Tibial nerve (tissue), 4 donors: Measurements from ENCODE around the gene STXBP2. TPM values are rescaled to one million over a fixed set of nuclear protein-coding genes. Genes with fewer than 3 reads are reported as not detected.
"Not testable (repeated sequence)": the region's sequence is repeated elsewhere in the genome, so short reads cannot be mapped to it uniquely, and the experiment has no call there.

Source experiments
- DNase-seq, 2 donors: peaks; one replicate each; pipeline ENCODE4 v3.0.0-alpha.2; 2019; ENCODE audit warnings: low spot score in 2 of 2
- H3K27ac ChIP-seq, 4 donors: fragments of 200-600 bp; sonication (generic) in 3 of 4; one replicate each; pipeline ENCODE4 v1.5.1; 2017 to 2019; ENCODE audit warnings: mild to moderate bottlenecking in 1 of 4
- H3K27me3 ChIP-seq, 2 donors: fragments of 200-600 bp; sonication (generic) in 1 of 2; one replicate each; pipeline versions ENCODE4 v1.5.1 to v1.6.0; 2017 to 2019
- H3K36me3 ChIP-seq, 3 donors: fragments of 200-600 bp; sonication (generic); one replicate each; pipeline ENCODE4 v1.5.1; 2018 to 2019
- H3K4me1 ChIP-seq, 4 donors: fragments of 200-600 bp; sonication (generic) in 3 of 4; one replicate each; pipeline ENCODE4 v1.5.1; 2017 to 2019
- H3K4me3 ChIP-seq, 4 donors: fragments of 200-600 bp; sonication (generic) in 3 of 4; one replicate each; pipeline ENCODE4 v1.5.1; 2017 to 2019; ENCODE audit warnings: mild to moderate bottlenecking in 1 of 4, moderate library complexity in 1 of 4
- H3K9me3 ChIP-seq, 4 donors: fragments of 200-600 bp; sonication (generic) in 3 of 4; one replicate each; pipeline ENCODE4 v1.5.1; 2017 to 2019
- EP300 ChIP-seq, 2 donors: sonication (generic); formaldehyde crosslinking; IDR thresholded peaks; one replicate each; pipeline ENCODE4 v1.6.1; 2017; ENCODE audit warnings: antibody characterized with exemption in 2 of 2, mild to moderate bottlenecking in 1 of 2
- POLR2A ChIP-seq, 2 donors: fragments of 450-650 bp; IDR thresholded peaks; one replicate each; pipeline ENCODE4 v1.6.1; 2017; ENCODE audit warnings: antibody characterized with exemption in 2 of 2, mild to moderate bottlenecking in 2 of 2, moderate library complexity in 2 of 2
- WGBS, 2 donors: methylation state at CpG; one replicate each; pipeline ENCODE4 v1.1.5; 2018; 5-methylcytosine and 5-hydroxymethylcytosine counted together
- total RNA-seq, 4 donors: library from RNA; depleted of rRNA; stranded (reverse); fragments of >200 nt; gene quantifications; one replicate each; pipeline ENCODE4 v1.1.0, GENCODE V29; 2016
- TF ChIP-seq, protein P1 (sequence below), 5 experiments: fragments of 200-600 bp in 3 of 5; fragments of 450-650 bp in 2 of 5; sonication (generic) in 3 of 5; IDR thresholded peaks; one replicate each; pipeline ENCODE4 v1.5.1; 2016 to 2019; ENCODE audit warnings: antibody characterized with exemption in 5 of 5, mild to moderate bottlenecking in 3 of 5, moderate library complexity in 2 of 5

STXBP2 gene
- total RNA-seq, 4 donors from 2014 or later: 8.7 to 24.0 (median 13.0) TPM

DNA sequence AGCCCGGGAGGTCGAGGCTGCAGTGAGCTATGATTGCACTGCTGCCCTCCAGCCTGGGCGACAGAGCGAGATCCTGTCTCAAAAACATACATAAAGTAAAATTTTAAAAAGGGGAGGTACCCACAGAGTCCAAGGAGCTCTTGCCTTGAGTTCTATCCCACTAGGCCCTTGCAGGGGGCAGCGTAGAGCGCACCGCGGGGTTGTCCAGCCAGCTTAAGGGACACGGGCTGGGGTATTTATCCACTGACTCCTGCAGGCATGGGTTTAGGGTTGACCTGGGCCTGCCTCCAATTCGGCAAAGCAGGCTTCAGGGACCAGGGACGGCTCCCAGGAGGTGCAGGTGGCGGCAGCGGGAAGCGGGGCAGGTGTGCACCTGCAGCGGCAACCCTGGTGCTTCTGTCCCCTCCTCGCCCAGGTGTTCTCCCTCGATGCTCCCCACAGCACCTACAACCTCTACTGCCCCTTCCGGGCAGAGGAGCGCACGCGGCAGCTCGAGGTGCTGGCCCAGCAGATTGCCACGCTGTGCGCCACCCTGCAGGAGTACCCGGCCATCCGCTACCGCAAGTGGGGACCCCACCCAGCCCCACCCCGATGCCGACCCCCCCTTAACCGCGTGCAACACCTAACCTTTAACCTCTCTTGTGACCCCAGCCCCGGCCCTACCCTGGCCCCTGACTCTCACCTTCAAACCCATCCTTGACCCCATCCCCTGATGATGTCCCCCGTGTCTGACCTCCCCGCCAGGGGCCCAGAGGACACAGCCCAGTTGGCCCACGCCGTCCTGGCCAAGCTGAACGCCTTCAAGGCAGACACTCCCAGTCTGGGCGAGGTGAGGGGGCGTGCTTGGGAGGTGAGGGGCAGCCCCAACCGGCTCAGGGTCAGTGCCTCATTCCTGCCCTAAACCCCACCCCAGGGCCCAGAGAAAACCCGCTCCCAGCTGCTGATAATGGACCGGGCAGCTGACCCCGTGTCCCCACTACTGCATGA lies 4.7 kb downstream of the STXBP2 start:
- no peak overlapping the region for H3K27ac ChIP-seq
- H3K27me3 ChIP-seq: peaks cover 0 to 31% of the 10 kb centered on the region in 2 donors
- WGBS, 2 donors: 79 to 82% methylated on average over 38 to 43 of the region's 43 CpGs
- TF ChIP-seq POLR2A (IDR thresholded peaks at IDR 0.05): no peak
- TF ChIP-seq, protein P1, sequence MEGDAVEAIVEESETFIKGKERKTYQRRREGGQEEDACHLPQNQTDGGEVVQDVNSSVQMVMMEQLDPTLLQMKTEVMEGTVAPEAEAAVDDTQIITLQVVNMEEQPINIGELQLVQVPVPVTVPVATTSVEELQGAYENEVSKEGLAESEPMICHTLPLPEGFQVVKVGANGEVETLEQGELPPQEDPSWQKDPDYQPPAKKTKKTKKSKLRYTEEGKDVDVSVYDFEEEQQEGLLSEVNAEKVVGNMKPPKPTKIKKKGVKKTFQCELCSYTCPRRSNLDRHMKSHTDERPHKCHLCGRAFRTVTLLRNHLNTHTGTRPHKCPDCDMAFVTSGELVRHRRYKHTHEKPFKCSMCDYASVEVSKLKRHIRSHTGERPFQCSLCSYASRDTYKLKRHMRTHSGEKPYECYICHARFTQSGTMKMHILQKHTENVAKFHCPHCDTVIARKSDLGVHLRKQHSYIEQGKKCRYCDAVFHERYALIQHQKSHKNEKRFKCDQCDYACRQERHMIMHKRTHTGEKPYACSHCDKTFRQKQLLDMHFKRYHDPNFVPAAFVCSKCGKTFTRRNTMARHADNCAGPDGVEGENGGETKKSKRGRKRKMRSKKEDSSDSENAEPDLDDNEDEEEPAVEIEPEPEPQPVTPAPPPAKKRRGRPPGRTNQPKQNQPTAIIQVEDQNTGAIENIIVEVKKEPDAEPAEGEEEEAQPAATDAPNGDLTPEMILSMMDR (IDR thresholded peaks at IDR 0.05): no peak
- no peak for TF ChIP-seq EP300 (IDR thresholded peaks at IDR 0.05)
- H3K9me3 ChIP-seq: no peaks in the 10 kb centered on the region
- no peak for DNase-seq
- no peaks in the 10 kb centered on the region for H3K36me3 ChIP-seq
- no peak overlapping the region for H3K4me3 ChIP-seq
- peaks cover 0 to 7% (median 0%) of the 10 kb centered on the region in 4 donors for H3K4me1 ChIP-seq

DNA sequence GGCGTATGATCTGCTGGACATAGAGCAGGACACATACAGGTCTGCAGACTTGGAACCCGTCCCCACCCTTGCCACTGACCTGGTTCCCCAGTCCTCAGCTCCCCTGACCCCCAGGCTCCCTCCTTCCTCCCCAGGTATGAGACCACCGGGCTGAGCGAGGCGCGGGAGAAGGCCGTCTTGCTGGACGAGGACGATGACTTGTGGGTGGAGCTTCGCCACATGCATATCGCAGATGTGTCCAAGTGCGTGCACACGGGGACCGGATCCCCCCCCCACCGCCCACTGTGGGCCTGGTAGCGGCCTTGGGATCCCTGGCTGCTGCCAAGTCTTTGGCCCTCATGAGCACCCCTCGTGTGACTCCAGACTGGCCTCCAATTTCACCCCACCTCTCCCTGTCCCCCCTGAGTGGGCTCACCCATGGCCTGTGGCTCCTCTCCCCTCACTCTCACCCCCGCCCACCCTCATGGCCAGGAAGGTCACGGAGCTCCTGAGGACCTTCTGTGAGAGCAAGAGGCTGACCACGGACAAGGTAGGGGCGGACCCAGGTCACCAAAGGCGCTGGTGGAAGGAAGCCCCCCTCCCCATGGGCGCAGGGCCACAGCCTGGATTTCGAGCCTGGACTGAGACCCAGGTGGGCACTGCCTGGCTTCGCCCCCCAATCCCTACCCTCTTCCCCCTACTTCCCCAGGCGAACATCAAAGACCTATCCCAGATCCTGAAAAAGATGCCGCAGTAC lies 5.6 kb downstream of the STXBP2 start:
- Histone ChIP-seq H3K4me3 (no peak overlapping the region), H3K9me3 (no peaks in the 10 kb centered on the region), H3K4me1 (no peaks in the 10 kb centered on the region), H3K27me3 (peaks cover 0 to 22% of the 10 kb centered on the region in 2 donors), H3K36me3 (no peaks in the 10 kb centered on the region), H3K27ac (no peak overlapping the region)
- WGBS, 2 donors: 80 to 85% methylated on average over 21 to 23 of the region's 27 CpGs
- no peak for DNase-seq
- TF ChIP-seq EP300 (IDR thresholded peaks at IDR 0.05) (no peak), POLR2A (IDR thresholded peaks at IDR 0.05) (no peak)
- TF ChIP-seq, protein P1 (IDR thresholded peaks at IDR 0.05): no peak

DNA sequence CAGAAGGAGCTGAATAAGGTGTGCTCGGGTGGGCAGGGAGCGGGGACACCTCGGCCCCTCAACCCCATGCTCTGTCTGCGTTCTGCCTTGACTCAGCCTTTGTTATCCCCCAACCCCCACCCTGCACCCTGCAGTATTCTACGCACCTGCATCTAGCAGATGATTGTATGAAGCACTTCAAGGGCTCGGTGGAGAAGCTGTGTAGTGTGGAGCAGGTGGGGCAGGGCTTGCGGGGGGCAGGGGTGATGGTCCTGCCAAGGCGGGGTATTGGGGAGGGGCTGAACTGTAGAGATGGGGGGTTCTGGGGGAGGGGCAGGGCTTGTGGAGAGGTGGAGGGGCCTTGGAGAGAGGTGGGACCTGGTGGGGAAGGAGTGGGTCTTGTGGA lies 6.1 kb downstream of the STXBP2 start:
- Histone ChIP-seq H3K27me3 (peaks cover 0 to 17% of the 10 kb centered on the region in 2 donors), H3K36me3 (no peaks in the 10 kb centered on the region), H3K27ac (no peak overlapping the region), H3K4me1 (no peaks in the 10 kb centered on the region), H3K9me3 (no peaks in the 10 kb centered on the region), H3K4me3 (no peak overlapping the region)
- DNase-seq: no peak
- WGBS, 2 donors: 93 to 96% methylated on average over 8 of the region's 8 CpGs
- TF ChIP-seq EP300 (IDR thresholded peaks at IDR 0.05) (no peak), POLR2A (IDR thresholded peaks at IDR 0.05) (no peak)
- TF ChIP-seq, protein P1 (IDR thresholded peaks at IDR 0.05): no peak

DNA sequence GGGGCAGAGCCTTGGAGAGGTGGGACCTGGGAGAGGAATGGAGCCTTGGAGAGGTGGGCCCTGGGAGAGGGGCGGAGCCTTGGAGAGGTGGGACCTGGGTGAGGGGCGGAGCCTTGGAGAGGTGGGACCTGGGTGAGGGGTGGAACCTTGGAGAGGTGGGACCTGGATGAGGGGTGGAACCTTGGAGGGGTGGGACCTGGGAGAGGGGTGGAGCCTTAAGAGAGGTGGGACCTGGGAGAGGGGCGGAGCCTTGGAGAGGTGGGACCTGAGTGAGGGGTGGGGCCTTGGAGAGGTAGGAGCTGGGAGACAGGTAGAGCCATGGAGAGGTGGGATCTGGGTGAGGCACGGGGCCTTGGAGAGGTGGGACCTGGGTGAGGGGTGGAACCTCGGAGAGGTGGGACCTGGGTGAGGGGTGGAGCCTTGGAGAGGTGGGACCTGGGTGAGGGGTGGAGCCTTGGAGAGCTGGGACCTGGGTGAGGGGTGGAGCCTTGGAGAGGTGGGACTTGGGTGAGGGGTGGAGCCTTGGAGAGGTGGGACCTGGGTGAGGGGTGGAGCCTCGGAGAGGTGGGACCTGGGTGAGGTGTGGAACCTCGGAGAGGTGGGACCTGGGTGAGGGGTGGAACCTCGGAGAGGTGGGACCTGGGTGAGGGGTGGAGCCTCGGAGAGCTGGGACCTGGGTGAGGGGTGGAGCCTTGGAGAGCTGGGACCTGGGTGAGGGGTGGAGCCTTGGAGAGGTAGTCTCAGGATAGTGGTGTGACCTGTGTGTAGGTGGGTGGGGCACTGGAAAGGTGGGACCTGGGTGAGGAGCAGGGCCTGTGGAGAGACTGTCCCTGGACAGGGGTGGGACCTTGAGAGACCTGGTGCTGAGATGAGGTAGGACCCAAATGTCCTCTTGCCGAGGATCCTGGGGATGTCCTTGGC lies 7.0 kb downstream of the STXBP2 start:
- H3K27me3 ChIP-seq: peaks cover 0 to 14% of the 10 kb centered on the region in 2 donors
- H3K4me3 ChIP-seq, H3K9me3 ChIP-seq, DNase-seq, H3K36me3 ChIP-seq, H3K4me1 ChIP-seq, H3K27ac ChIP-seq: not testable (repeated sequence)
- 62 to 63% methylated on average over 10 of the region's 10 CpGs for WGBS, 2 donors

DNA sequence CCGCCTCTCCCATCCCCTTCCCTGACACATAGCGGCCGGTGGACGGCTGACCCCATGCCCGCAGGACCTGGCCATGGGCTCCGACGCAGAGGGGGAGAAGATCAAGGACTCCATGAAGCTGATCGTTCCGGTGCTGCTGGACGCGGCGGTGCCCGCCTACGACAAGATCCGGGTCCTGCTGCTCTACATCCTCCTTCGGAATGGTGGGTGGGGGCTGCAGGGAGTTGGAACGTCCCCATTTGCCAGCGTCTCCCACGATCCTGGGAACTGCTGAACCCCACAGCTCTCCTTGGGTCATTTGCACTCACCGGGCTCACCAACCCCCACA lies 7.6 kb downstream of the STXBP2 start:
- 88 to 93% methylated on average over 20 of the region's 20 CpGs for WGBS, 2 donors
- no peaks in the 10 kb centered on the region for H3K9me3 ChIP-seq
- DNase-seq: no peak
- TF ChIP-seq POLR2A (IDR thresholded peaks at IDR 0.05) (no peak), EP300 (IDR thresholded peaks at IDR 0.05) (no peak)
- TF ChIP-seq, protein P1 (IDR thresholded peaks at IDR 0.05): no peak
- no peak overlapping the region for H3K27ac ChIP-seq
- H3K4me1 ChIP-seq: no peaks in the 10 kb centered on the region
- peaks cover 0 to 9% of the 10 kb centered on the region in 2 donors for H3K27me3 ChIP-seq
- no peaks in the 10 kb centered on the region for H3K36me3 ChIP-seq
- no peak overlapping the region for H3K4me3 ChIP-seq
